ENCODE measurements around the gene ASXL3.

The ASXL3 gene

DNA sequence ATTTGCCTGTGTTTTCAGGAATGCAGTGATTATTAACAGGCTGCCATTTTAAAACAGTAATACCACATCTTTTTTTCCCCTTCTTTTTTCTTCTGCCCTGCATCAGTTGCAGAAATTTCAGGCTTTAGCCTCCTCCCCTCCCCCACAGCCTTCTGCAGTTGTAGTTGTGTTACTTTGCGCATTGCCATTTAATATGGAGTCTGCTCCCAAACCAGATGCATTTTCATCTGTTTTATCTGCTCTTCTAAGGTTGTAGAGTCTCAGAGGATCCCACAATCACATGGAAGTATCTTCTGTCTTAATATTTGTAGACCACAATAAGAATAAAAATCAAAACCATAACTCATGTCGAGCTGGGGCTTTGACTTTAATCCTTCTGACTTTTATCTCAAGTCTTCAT, 3.8 kb downstream of the ASXL3 start:
- Histone ChIP-seq H3K27ac (ENCODE audit: low read depth in 2 of 2, low read length in 2 of 2) (no peak overlapping the region), H3K4me3 (ENCODE audit: low read length in 2 of 2) (no peak overlapping the region), H3K27me3 (ENCODE audit: control insufficient read depth in 2 of 2, insufficient read depth in 2 of 2, low read length in 2 of 2) (no peaks in the 10 kb centered on the region), H3K9me3 (ENCODE audit: control insufficient read depth in 2 of 2, low read length in 2 of 2) (no peaks in the 10 kb centered on the region), H3K9ac (ENCODE audit: low read depth in 1 of 2, low read length in 2 of 2) (no peak overlapping the region), H3K4me1 (ENCODE audit: control insufficient read depth in 2 of 2, insufficient read depth in 2 of 2, low read length in 2 of 2) (peaks cover 6 to 8% of the 10 kb centered on the region in 2 donors), H3K36me3 (ENCODE audit: control insufficient read depth in 2 of 2, insufficient read depth in 2 of 2, low read length in 2 of 2) (no peaks in the 10 kb centered on the region)

DNA sequence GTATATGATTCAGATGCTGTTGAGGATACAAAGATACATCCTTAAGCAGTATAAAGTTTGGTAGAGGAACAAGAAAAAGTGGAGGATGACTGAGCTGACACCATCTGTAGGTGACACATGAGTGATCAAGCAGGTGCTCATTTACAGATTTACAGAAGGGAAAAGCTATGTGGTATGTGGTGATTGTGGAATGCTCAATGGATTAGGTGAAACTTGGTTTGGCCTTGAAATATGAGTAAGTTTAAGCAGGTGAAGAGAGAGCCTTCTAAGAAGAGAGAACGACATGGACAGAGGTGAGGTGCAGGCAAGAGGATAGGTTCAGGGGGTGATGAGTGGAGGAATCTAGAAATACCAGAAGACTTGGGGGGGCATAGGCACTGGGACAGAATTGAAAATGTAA, 5.9 kb downstream of the ASXL3 start:
- no peak overlapping the region for H3K9ac ChIP-seq (ENCODE audit: low read depth in 1 of 2, low read length in 2 of 2)
- no peaks in the 10 kb centered on the region for H3K27me3 ChIP-seq (ENCODE audit: control insufficient read depth in 2 of 2, insufficient read depth in 2 of 2, low read length in 2 of 2)
- no peaks in the 10 kb centered on the region for H3K9me3 ChIP-seq (ENCODE audit: control insufficient read depth in 2 of 2, low read length in 2 of 2)
- H3K4me3 ChIP-seq (ENCODE audit: low read length in 2 of 2): no peak overlapping the region
- H3K36me3 ChIP-seq (ENCODE audit: control insufficient read depth in 2 of 2, insufficient read depth in 2 of 2, low read length in 2 of 2): no peaks in the 10 kb centered on the region
- H3K27ac ChIP-seq (ENCODE audit: low read depth in 2 of 2, low read length in 2 of 2): no peak overlapping the region
- H3K4me1 ChIP-seq (ENCODE audit: control insufficient read depth in 2 of 2, insufficient read depth in 2 of 2, low read length in 2 of 2): peaks cover 0 to 2% of the 10 kb centered on the region in 2 donors

DNA sequence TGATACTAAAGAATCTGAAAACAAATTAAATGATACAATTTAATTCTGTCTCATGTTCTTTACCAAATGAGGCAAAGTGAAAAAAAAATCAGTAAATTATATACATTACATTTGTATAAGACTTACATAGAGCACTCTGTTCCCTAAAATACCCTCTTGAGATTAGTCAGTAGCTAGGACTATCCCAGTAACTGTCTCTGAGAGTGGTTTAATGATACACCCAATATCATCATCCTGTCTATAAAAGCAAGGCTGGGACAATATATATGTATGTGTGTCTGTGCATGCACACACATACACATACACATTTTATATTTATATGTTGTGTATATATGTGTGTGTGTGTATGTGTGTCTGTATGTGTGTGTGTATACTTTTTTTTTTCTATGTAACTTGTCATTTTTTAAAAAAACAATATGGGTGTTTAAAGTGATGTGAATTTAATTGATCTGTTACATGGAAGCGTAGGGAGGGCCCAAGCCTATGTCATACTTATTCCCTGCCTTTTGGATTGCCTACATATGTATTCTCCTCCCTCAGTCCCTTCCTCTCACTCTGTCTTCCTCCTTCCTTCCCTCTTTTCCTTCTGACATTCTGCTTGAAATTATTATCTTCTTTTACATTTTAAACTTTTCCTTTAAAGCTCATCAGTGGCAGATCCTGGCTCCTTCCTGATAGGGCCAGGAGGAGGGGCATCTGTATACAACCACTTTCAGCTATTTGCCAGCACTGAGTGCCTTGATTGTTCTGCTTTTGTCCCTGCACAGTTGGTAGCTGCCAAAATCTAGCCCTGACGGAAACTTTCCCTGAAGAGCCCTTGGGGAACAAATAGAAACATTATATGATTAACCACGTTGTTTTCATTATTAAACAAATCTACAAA, 6.8 kb downstream of the ASXL3 start:
- Histone ChIP-seq H3K9me3 (ENCODE audit: control insufficient read depth in 2 of 2, low read length in 2 of 2) (no peaks in the 10 kb centered on the region), H3K36me3 (ENCODE audit: control insufficient read depth in 2 of 2, insufficient read depth in 2 of 2, low read length in 2 of 2) (no peaks in the 10 kb centered on the region), H3K4me1 (ENCODE audit: control insufficient read depth in 2 of 2, insufficient read depth in 2 of 2, low read length in 2 of 2) (no peaks in the 10 kb centered on the region), H3K9ac (ENCODE audit: low read depth in 1 of 2, low read length in 2 of 2) (no peak overlapping the region), H3K27me3 (ENCODE audit: control insufficient read depth in 2 of 2, insufficient read depth in 2 of 2, low read length in 2 of 2) (no peaks in the 10 kb centered on the region), H3K27ac (ENCODE audit: low read depth in 2 of 2, low read length in 2 of 2) (no peak overlapping the region), H3K4me3 (ENCODE audit: low read length in 2 of 2) (no peak overlapping the region)

DNA sequence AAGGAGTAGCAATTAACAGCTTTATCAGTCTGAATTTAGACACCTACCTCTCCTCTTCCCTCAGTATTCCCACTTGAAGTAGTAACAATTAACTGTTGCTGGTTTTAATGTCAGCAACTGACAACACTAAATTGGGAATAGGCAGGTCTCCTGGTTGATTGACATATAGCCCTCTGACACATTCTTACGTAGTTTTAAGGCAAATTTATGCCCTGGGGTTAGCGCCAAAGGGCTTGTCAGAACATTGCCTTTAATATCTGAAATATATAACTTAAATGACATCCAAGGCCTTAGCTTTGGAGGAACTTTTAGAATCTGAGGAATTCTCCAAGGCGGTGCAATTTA, 7.4 kb downstream of the ASXL3 start:
- Histone ChIP-seq H3K9ac (ENCODE audit: low read depth in 1 of 2, low read length in 2 of 2) (no peak overlapping the region), H3K27ac (ENCODE audit: low read depth in 2 of 2, low read length in 2 of 2) (no peak overlapping the region), H3K4me3 (ENCODE audit: low read length in 2 of 2) (no peak overlapping the region), H3K9me3 (ENCODE audit: control insufficient read depth in 2 of 2, low read length in 2 of 2) (no peaks in the 10 kb centered on the region), H3K36me3 (ENCODE audit: control insufficient read depth in 2 of 2, insufficient read depth in 2 of 2, low read length in 2 of 2) (no peaks in the 10 kb centered on the region), H3K4me1 (ENCODE audit: control insufficient read depth in 2 of 2, insufficient read depth in 2 of 2, low read length in 2 of 2) (no peaks in the 10 kb centered on the region), H3K27me3 (ENCODE audit: control insufficient read depth in 2 of 2, insufficient read depth in 2 of 2, low read length in 2 of 2) (no peaks in the 10 kb centered on the region)

DNA sequence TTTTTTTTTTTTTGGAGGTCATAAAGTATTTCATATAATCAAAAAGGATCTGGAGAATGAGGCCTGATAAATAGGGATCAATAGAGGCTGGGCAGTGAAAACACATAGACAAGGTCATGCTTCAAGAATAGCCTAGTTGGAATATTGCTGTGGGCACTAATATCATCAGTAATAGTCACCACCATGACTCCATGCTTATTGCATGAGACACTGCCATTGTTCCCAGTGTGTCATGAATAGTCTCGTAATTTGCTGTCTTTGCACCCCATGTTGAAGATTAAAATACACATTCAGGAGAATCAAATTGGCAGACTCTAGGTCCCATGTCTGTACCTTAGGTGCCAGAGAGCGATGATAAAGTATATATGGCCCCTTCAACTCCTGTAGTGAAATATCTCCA, 10.3 kb downstream of the ASXL3 start:
- Histone ChIP-seq H3K36me3 (ENCODE audit: control insufficient read depth in 2 of 2, insufficient read depth in 2 of 2, low read length in 2 of 2) (no peaks in the 10 kb centered on the region), H3K27me3 (ENCODE audit: control insufficient read depth in 2 of 2, insufficient read depth in 2 of 2, low read length in 2 of 2) (no peaks in the 10 kb centered on the region), H3K4me3 (ENCODE audit: low read length in 2 of 2) (no peak overlapping the region), H3K27ac (ENCODE audit: low read depth in 2 of 2, low read length in 2 of 2) (no peak overlapping the region), H3K9me3 (ENCODE audit: control insufficient read depth in 2 of 2, low read length in 2 of 2) (no peaks in the 10 kb centered on the region), H3K4me1 (ENCODE audit: control insufficient read depth in 2 of 2, insufficient read depth in 2 of 2, low read length in 2 of 2) (no peaks in the 10 kb centered on the region), H3K9ac (ENCODE audit: low read depth in 1 of 2, low read length in 2 of 2) (no peak overlapping the region)

DNA sequence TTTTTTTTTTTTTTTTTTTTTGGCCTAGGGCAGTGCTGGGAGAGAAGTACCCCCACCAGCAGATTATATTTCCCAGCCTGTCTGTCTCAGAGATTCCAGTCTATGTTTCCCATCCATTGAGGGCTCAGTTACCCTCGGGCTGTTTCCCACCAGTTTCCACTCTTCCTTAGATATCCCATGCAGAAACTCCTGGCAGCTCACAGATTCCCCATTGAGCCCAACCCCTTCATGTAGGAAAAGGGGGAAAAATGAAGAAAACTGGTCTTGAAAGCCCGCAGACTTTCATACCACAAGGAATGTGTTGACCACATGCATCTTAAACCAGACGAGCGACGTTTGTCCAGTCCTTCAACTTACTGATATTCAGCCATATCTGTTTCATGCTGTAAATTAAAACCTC, 15.2 kb downstream of the ASXL3 start:
- H3K27me3 ChIP-seq (ENCODE audit: control insufficient read depth in 2 of 2, insufficient read depth in 2 of 2, low read length in 2 of 2): no peaks in the 10 kb centered on the region
- no peak overlapping the region for H3K9ac ChIP-seq (ENCODE audit: low read depth in 1 of 2, low read length in 2 of 2)
- no peaks in the 10 kb centered on the region for H3K36me3 ChIP-seq (ENCODE audit: control insufficient read depth in 2 of 2, insufficient read depth in 2 of 2, low read length in 2 of 2)
- H3K4me1 ChIP-seq (ENCODE audit: control insufficient read depth in 2 of 2, insufficient read depth in 2 of 2, low read length in 2 of 2): no peaks in the 10 kb centered on the region
- H3K9me3 ChIP-seq (ENCODE audit: control insufficient read depth in 2 of 2, low read length in 2 of 2): no peaks in the 10 kb centered on the region
- no peak overlapping the region for H3K27ac ChIP-seq (ENCODE audit: low read depth in 2 of 2, low read length in 2 of 2)
- H3K4me3 ChIP-seq (ENCODE audit: low read length in 2 of 2): no peak overlapping the region

DNA sequence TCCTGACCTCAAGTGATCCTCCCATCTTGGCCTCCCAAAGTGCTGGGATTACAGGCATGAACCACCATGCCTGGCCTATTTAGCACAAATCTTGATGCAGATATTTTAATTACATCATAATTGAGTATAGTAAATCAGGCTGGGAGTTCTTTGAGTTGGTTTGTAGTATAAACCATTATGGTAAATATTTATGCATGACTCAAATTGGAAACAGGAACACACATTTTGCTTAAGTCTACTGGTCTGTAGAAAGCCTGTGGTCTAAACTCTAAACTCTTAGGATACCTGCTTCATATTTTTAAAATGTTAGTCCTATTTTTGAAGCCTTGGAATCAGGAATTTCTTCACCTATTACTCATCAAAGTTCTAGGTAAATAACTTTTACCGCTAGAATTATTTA, 16.8 kb downstream of the ASXL3 start:
- H3K4me1 ChIP-seq (ENCODE audit: control insufficient read depth in 2 of 2, insufficient read depth in 2 of 2, low read length in 2 of 2): no peaks in the 10 kb centered on the region
- H3K27ac ChIP-seq (ENCODE audit: low read depth in 2 of 2, low read length in 2 of 2): no peak overlapping the region
- H3K9me3 ChIP-seq (ENCODE audit: control insufficient read depth in 2 of 2, low read length in 2 of 2): no peaks in the 10 kb centered on the region
- no peaks in the 10 kb centered on the region for H3K27me3 ChIP-seq (ENCODE audit: control insufficient read depth in 2 of 2, insufficient read depth in 2 of 2, low read length in 2 of 2)
- no peaks in the 10 kb centered on the region for H3K36me3 ChIP-seq (ENCODE audit: control insufficient read depth in 2 of 2, insufficient read depth in 2 of 2, low read length in 2 of 2)
- H3K4me3 ChIP-seq (ENCODE audit: low read length in 2 of 2): no peak overlapping the region
- H3K9ac ChIP-seq (ENCODE audit: low read depth in 1 of 2, low read length in 2 of 2): no peak overlapping the region

DNA sequence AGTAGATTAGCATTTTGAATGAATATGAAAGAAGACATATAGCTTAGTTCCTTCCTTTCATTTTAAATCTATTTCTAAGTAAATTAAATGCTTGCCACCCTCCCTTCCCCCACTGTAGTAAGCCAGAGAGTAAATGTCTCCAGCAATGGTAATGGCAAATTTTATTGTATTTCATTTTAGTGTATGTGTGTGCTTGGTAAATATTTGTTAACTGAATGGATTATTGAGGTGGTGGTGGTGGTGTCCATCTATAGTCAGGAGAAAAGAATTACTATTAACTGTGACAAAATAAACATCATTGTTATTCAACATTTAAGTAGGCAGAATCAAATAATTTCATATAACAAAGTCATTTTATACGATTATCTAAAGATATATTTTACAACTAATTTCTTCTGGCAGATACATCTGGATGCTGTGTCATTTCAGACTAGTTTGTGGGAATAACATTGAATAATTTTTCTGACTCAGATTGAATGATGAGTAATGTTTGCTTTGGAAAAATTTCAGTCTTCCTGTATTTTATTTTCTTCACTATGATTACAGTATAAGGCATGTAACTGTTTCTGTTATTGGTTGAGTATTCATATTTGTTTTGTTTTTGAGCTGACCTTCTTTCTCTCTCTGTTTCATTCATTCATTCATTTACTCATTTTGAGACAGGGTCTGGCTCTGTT, 18.3 kb downstream of the ASXL3 start:
- no peaks in the 10 kb centered on the region for H3K9me3 ChIP-seq (ENCODE audit: control insufficient read depth in 2 of 2, low read length in 2 of 2)
- H3K27ac ChIP-seq (ENCODE audit: low read depth in 2 of 2, low read length in 2 of 2): no peak overlapping the region
- no peaks in the 10 kb centered on the region for H3K4me1 ChIP-seq (ENCODE audit: control insufficient read depth in 2 of 2, insufficient read depth in 2 of 2, low read length in 2 of 2)
- no peaks in the 10 kb centered on the region for H3K27me3 ChIP-seq (ENCODE audit: control insufficient read depth in 2 of 2, insufficient read depth in 2 of 2, low read length in 2 of 2)
- H3K4me3 ChIP-seq (ENCODE audit: low read length in 2 of 2): no peak overlapping the region
- H3K9ac ChIP-seq (ENCODE audit: low read depth in 1 of 2, low read length in 2 of 2): no peak overlapping the region
- H3K36me3 ChIP-seq (ENCODE audit: control insufficient read depth in 2 of 2, insufficient read depth in 2 of 2, low read length in 2 of 2): no peaks in the 10 kb centered on the region

DNA sequence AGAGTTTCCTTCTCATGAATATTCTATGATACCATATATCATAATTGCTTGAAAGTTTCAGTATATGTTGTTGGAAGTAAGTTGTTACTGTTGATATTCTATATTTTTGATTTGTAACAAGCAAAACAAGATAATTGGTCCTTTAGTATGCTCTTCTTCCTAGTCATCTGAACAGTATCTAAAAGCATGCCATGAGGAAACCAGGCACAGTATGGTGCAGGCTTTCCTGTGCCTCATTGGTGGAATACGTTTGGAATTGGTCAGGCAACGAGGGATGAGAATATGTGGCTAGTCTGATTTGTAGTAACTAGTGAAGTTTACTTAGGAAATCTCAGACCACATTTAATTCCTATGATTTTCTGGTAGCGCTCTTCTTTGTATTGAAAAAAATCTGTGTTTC, 22.8 kb downstream of the ASXL3 start:
- Histone ChIP-seq H3K9ac (ENCODE audit: low read depth in 1 of 2, low read length in 2 of 2) (no peak overlapping the region), H3K4me1 (ENCODE audit: control insufficient read depth in 2 of 2, insufficient read depth in 2 of 2, low read length in 2 of 2) (no peaks in the 10 kb centered on the region), H3K36me3 (ENCODE audit: control insufficient read depth in 2 of 2, insufficient read depth in 2 of 2, low read length in 2 of 2) (no peaks in the 10 kb centered on the region), H3K27me3 (ENCODE audit: control insufficient read depth in 2 of 2, insufficient read depth in 2 of 2, low read length in 2 of 2) (no peaks in the 10 kb centered on the region), H3K9me3 (ENCODE audit: control insufficient read depth in 2 of 2, low read length in 2 of 2) (no peaks in the 10 kb centered on the region), H3K27ac (ENCODE audit: low read depth in 2 of 2, low read length in 2 of 2) (no peak overlapping the region), H3K4me3 (ENCODE audit: low read length in 2 of 2) (no peak overlapping the region)

DNA sequence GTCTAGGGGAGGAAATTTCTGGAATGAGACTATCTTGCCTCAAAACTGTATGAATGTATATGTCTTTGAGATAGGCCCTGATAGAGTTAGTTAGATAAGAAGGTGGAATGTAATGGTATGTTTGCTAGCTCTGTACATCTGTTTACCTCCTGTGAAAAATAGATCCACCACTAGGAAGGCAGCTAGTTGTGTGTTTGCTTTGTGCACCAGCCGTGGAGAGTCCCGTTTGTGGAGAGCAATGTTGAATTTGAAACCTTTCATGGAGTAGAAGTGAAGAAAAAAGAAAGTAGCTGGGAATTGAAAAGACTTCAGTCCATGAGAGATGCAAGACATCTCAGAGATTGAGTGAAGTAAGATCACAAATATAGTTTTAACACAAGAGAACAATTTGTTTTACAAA, 25.4 kb downstream of the ASXL3 start:
- Histone ChIP-seq H3K27ac (ENCODE audit: low read depth in 2 of 2, low read length in 2 of 2) (no peak overlapping the region), H3K4me1 (ENCODE audit: control insufficient read depth in 2 of 2, insufficient read depth in 2 of 2, low read length in 2 of 2) (no peaks in the 10 kb centered on the region), H3K27me3 (ENCODE audit: control insufficient read depth in 2 of 2, insufficient read depth in 2 of 2, low read length in 2 of 2) (no peaks in the 10 kb centered on the region), H3K4me3 (ENCODE audit: low read length in 2 of 2) (no peak overlapping the region), H3K36me3 (ENCODE audit: control insufficient read depth in 2 of 2, insufficient read depth in 2 of 2, low read length in 2 of 2) (no peaks in the 10 kb centered on the region), H3K9ac (ENCODE audit: low read depth in 1 of 2, low read length in 2 of 2) (no peak overlapping the region), H3K9me3 (ENCODE audit: control insufficient read depth in 2 of 2, low read length in 2 of 2) (no peaks in the 10 kb centered on the region)
